Measurements from ENCODE around the gene NOS3. TPM values are rescaled to one million over a fixed set of nuclear protein-coding genes. Genes with fewer than 3 reads are reported as not detected.

NOS3 gene
- total RNA-seq, 2 experiments from 2014 or later, result 27.7 to 30.2 TPM

DNA sequence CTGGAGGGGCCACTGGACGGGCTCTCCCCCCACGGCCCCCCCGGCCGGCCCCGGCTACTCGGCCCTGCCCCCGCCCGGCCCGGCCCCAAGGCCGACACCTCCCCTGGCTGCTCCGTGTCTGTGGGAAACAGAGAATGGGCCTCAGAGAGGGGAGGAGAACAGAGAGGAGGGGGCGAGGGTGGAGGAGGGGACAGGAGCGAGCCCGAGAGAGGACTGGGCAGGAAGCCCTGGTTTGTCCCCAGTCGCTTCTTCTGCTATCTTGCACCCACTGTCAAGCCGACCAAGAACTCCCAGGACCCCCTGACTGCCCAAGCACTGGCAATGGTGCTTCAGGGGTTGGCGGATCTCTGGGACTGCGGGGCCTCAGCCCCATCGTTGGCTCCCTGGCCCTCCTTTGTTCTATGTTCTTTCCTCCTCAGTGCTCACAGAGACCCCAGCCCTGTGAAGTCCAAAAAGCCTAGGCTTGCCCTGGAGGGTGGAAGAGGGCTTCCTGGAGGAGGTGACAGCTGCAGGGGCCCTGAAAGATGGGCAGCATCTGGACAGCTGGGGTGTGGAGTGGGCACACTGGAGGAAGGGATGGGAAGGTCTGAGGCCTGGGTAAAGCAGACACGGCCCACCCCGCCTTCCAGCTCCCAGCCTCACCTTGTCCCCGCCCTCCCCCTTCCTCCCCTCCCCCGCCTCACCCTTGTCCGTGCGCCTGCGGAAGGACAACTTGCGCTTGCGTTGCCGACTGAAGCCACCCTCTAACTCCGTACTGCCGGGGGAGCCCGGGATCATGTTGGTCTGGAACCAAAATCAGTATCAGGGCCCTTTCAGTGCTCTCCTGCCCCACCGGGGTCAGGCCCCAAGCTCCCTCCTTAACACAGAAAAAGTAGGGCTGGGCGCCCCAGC lies 42.8 kb upstream of the NOS3 start:
- H3K9me3 Mint-ChIP-seq, result no peaks in the 10 kb centered on the region
- peaks cover under 1% of the 10 kb centered on the region for H3K4me1 Mint-ChIP-seq
- peaks cover 5% of the 10 kb centered on the region for H3K27me3 Mint-ChIP-seq
- H3K36me3 Mint-ChIP-seq (ENCODE audit: low read depth), result no peaks in the 10 kb centered on the region
- H3K27ac Mint-ChIP-seq, result no peak overlapping the region
- ChIA-PET CTCF (no interaction called here), POLR2A (interaction anchor here (1.4 kb wide), 1 partner anchor 17 kb away, joined by 3 read pairs; no protein-coding TSS in a partner anchor)
- DNase-seq, result no peak
- no peak overlapping the region for H3K4me3 Mint-ChIP-seq

DNA sequence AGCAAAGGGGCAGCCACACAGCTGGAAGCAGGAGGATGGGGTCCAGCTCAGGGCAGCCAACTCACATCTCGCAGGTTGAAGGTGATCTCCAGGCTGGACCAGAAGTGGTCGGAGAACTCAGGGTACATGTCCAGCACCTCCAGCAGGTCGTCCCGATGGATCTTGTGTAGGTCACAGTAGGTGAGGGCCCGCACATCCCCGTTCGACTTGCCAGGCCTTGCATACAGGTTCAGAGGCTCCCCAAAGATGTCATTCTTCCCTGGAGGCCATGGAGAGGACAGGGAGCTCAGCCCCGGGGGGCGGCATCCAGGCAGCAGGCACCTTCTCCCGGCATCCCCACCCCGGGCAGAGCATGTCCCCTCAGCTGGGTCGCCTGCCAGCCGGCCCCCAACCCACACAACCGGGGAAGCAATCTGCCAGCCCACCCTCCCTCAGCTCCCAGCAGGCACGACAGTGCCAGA lies 42.0 kb upstream of the NOS3 start:
- Mint-ChIP-seq H3K4me1 (no peaks in the 10 kb centered on the region), H3K36me3 (ENCODE audit: low read depth) (no peaks in the 10 kb centered on the region), H3K27me3 (peaks cover 5% of the 10 kb centered on the region), H3K27ac (no peak overlapping the region), H3K9me3 (no peaks in the 10 kb centered on the region), H3K4me3 (no peak overlapping the region)
- CTCF ChIA-PET, result no interaction called here
- POLR2A ChIA-PET, result no interaction called here
- DNase-seq, result no peak

DNA sequence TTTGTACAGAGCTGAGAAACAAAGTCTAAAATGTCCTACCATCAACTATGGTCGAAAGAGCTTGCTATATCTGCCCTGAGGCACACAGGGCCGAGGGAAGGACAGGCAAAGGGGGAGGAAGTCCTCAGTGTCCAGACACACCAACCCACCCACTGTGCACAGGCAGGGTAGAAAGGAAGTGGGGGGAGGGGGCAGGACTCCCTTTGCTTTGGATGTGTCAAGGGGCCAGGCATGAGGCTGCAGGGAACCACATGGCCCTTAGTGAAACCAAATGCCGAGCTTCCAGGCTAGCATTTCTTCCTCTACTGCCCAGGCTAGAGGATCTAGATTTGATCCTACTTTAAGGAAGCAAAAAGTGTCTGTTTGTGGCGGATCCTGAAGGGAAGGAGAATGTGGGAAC lies 41.3 kb upstream of the NOS3 start:
- ChIA-PET POLR2A (no interaction called here), CTCF (no interaction called here)
- DNase-seq, result no peak
- Mint-ChIP-seq H3K36me3 (ENCODE audit: low read depth) (no peaks in the 10 kb centered on the region), H3K9me3 (no peaks in the 10 kb centered on the region), H3K27ac (no peak overlapping the region), H3K4me3 (no peak overlapping the region), H3K27me3 (peaks cover 5% of the 10 kb centered on the region), H3K4me1 (no peaks in the 10 kb centered on the region)

DNA sequence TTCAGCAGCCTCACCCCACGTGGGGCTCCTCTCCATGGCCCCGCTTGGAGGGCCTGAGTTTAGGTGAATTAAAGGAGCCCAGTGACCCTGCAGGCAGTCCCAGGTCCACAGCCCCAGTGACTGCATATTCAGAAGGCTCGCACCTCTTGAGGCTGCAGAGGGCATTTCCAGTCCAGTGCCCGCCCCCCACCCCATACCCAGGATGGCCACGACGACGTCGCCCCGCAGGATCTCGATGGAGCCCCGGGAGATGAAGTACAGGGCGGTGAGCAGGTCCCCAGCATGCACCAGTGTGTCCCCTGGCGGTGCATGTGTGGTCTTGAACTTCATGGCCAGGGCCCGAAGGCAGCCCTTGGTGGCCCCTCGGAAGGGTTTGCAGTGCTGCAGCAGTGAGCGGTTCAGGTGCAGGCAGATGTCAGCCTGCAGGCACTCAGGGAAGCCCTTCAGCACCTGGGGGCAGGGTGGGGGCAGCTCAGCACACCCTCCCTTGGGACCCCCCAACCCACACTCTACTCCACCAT lies 40.8 kb upstream of the NOS3 start:
- POLR2A ChIA-PET, result no interaction called here
- no peak for DNase-seq
- no peaks in the 10 kb centered on the region for H3K36me3 Mint-ChIP-seq (ENCODE audit: low read depth)

DNA sequence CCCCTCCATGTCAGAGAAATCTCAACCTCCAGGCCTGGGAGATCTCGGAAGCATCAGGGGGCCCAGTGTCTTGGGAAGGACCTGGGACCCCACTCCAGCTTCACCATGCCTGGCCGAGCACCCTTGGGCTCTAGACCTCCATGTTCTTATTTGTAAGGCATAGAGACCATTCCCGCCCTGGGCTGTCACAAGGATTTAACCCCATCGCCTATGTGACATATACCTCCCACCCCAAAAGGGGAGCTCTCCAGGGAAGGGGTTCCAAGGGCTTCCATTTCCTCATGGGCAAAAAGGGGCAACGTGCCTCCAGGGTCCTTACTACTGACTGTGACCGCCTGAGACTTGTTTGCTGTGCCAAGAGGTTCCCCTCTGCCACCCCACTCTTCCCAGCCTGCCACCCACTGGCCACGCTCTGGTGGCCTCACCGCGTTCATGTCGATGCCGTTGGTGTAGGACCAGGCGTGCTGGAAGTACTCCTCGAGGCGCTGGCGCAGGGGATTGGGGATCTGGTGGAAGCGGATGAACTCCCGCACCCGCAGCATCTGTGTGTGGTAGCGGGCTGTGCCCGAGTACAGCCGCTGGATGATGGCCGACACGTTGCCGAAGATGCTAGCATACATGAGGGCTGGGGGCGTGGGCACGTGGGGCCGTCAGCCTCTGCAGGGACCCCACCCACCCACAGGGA lies 40.2 kb upstream of the NOS3 start:
- no peak for DNase-seq
- CTCF ChIA-PET, result no interaction called here

More for the DNA sequence above, 40.8 kb upstream of the NOS3 start:
- CTCF ChIA-PET, result no interaction called here
- Mint-ChIP-seq H3K9me3 (no peaks in the 10 kb centered on the region), H3K4me3 (no peak overlapping the region), H3K27ac (no peak overlapping the region), H3K4me1 (no peaks in the 10 kb centered on the region), H3K27me3 (peaks cover 5% of the 10 kb centered on the region)

DNA sequence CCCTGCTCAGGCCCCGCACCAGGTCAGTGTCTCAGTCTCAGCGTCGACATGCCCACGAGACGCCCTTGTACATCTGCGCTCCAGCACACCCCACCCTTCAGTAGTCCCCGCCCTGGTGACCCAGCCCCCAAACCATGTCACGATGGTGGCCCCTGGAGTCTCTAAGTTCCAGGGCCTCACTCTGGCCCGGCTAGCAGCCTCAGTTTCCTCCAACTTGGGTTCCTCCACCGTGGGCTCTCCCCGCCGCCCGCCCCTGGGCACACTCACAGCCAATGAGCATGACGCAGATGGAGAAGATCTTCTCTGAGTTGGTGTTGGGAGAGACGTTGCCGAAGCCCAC lies 39.7 kb upstream of the NOS3 start:
- no peaks in the 10 kb centered on the region for H3K4me1 Mint-ChIP-seq
- no peaks in the 10 kb centered on the region for H3K9me3 Mint-ChIP-seq

More for the DNA sequence above, 40.2 kb upstream of the NOS3 start:
- Mint-ChIP-seq H3K27me3 (peaks cover 4% of the 10 kb centered on the region), H3K36me3 (ENCODE audit: low read depth) (no peaks in the 10 kb centered on the region), H3K4me3 (no peak overlapping the region), H3K9me3 (no peaks in the 10 kb centered on the region), H3K27ac (no peak overlapping the region), H3K4me1 (no peaks in the 10 kb centered on the region)
- POLR2A ChIA-PET, result no interaction called here

GRCh38 chr7:150951521-150951920 lies 39.3 kb upstream of the NOS3 start:
- H3K4me1 Mint-ChIP-seq, result no peaks in the 10 kb centered on the region
- no peaks in the 10 kb centered on the region for H3K9me3 Mint-ChIP-seq
- H3K27ac Mint-ChIP-seq, result no peak overlapping the region
- no peaks in the 10 kb centered on the region for H3K36me3 Mint-ChIP-seq (ENCODE audit: low read depth)
- POLR2A ChIA-PET, result interaction anchor here (0.8 kb wide), 1 partner anchor 14 kb away, joined by 3 read pairs; no protein-coding TSS in a partner anchor
- no peak overlapping the region for H3K4me3 Mint-ChIP-seq
- CTCF ChIA-PET, result no interaction called here
- peaks cover 6% of the 10 kb centered on the region for H3K27me3 Mint-ChIP-seq
- DNase-seq, result no peak

More for the DNA sequence above, 39.7 kb upstream of the NOS3 start:
- Mint-ChIP-seq H3K36me3 (ENCODE audit: low read depth) (no peaks in the 10 kb centered on the region), H3K27me3 (peaks cover 6% of the 10 kb centered on the region), H3K27ac (no peak overlapping the region), H3K4me3 (no peak overlapping the region)
- POLR2A ChIA-PET, result no interaction called here
- CTCF ChIA-PET, result no interaction called here
- DNase-seq, result no peak

DNA sequence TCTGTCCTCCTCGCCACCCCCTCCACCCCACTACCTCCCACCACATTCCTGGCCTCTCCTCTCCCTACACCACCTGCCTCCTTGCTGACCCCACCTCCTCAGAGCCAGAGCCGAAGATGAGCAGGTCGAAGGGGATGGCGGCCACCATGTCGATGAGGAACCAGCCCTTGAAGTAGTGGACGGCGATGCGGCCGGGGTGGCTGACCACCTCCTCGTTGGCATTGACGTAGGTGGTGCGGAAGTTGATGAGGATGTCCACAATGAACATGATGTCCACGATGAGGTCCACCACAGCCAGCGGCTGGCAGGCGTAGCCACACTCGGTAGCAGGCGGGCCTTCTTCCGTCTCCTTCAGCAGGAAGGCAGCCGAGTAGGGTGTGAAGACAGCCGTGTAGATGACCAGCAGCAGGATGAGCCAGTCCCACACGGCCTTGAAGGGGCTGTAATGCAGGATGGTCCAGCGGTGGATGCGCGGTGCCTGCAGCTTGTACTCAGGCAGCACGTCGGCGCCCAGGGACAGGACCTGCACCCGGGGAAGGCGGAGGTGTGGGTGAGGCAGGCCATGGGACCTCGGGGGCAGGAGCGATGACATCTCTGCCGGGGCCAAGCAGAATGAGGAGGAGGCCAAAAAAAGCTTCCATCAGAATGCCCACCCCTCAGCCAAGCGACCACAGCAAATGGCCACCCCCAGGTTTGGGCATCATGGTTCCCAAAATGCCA lies 38.3 kb upstream of the NOS3 start:
- POLR2A ChIA-PET, result interaction anchor here (0.8 kb wide), 1 partner anchor 15 kb away, joined by 3 read pairs; no protein-coding TSS in a partner anchor
- Mint-ChIP-seq H3K27ac (no peak overlapping the region), H3K36me3 (ENCODE audit: low read depth) (no peaks in the 10 kb centered on the region), H3K4me3 (no peak overlapping the region), H3K4me1 (peaks cover 3% of the 10 kb centered on the region), H3K9me3 (no peaks in the 10 kb centered on the region), H3K27me3 (peaks cover 15% of the 10 kb centered on the region)
- CTCF ChIA-PET, result no interaction called here
- DNase-seq, result no peak

GRCh38 chr7:150953061-150953997 lies 37.5 kb upstream of the NOS3 start:
- Mint-ChIP-seq H3K27me3 (peaks cover 13% of the 10 kb centered on the region), H3K36me3 (ENCODE audit: low read depth) (no peaks in the 10 kb centered on the region), H3K4me3 (no peak overlapping the region), H3K27ac (no peak overlapping the region), H3K4me1 (peaks cover 3% of the 10 kb centered on the region), H3K9me3 (no peaks in the 10 kb centered on the region)
- ChIA-PET POLR2A (no interaction called here), CTCF (interaction anchor here (1.4 kb wide), 1 partner anchor 15 kb away, joined by 4 read pairs; no protein-coding TSS in a partner anchor)
- no peak for DNase-seq

DNA sequence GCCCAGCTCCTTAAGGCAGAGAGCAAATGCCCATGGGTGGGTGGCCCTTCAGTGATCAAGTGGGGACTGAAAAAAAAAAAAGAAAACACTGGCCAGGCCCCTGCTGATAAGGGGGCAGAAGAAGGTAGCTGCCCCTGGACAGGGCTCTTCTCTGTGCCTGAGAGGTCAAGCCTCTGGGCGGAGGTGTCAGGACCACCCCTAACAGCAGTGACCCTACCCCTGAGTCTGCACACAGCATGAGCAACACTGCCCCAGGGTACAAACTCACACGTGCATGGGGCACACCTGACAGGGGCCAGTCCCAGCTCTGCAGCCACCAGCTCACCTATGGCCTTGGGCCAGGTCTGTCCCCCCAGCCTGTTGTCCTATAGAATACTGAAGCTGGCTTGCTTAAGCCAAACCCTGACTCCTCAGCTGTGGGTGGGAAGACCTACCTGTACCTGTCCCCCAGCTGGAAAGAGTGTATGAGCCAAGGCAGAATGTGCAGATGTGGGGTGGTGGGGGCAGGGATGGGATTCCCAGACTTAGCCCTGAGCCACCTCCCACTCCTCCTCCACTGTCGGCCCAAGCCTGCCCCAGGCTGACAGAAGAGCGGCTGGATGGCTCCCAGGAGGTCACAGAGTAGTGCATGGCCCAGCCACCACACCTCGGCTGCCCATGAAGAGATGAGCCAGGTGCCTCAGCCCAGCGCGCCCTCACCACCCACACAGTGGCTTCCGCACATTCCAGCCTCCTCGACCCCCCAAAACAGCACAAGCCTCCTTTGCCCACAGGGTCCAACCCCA lies 36.4 kb upstream of the NOS3 start:
- ChIA-PET POLR2A (no interaction called here), CTCF (interaction anchor here (1.4 kb wide), 1 partner anchor 16 kb away, joined by 4 read pairs; no protein-coding TSS in a partner anchor)
- H3K27me3 Mint-ChIP-seq, result peaks cover 23% of the 10 kb centered on the region
- H3K36me3 Mint-ChIP-seq (ENCODE audit: low read depth), result no peaks in the 10 kb centered on the region
- H3K27ac Mint-ChIP-seq, result no peak overlapping the region
- H3K4me3 Mint-ChIP-seq, result no peak overlapping the region
- peaks cover 6% of the 10 kb centered on the region for H3K4me1 Mint-ChIP-seq
- no peak for DNase-seq
- no peaks in the 10 kb centered on the region for H3K9me3 Mint-ChIP-seq

- peaks cover 27% of the 10 kb centered on the region for H3K27me3 Mint-ChIP-seq
- no peaks in the 10 kb centered on the region for H3K9me3 Mint-ChIP-seq
- no peak overlapping the region for H3K27ac Mint-ChIP-seq
- no peak overlapping the region for H3K4me3 Mint-ChIP-seq
- H3K36me3 Mint-ChIP-seq (ENCODE audit: low read depth), result no peaks in the 10 kb centered on the region
- ChIA-PET CTCF (interaction anchor here (1.4 kb wide), 1 partner anchor 17 kb away, joined by 4 read pairs; no protein-coding TSS in a partner anchor), POLR2A (no interaction called here)
- H3K4me1 Mint-ChIP-seq, result peaks cover 9% of the 10 kb centered on the region
- no peak for DNase-seq
These were observed 35.8 kb upstream of the NOS3 start for GRCh38 chr7:150954986-150955518.

All from activated CD4-positive, alpha-beta memory T cell treated with anti-CD3 and anti-CD28 coated beads, Interleukin-2, amount 10 ng/mL, durations not matched to agents 7 days and 5 days (primary cell).